Astrocyte of the spinal cord (primary cell): ENCODE data around the gene TM7SF2.
A peak's percentile ranks its signal among the peaks of the same experiment; 100 is the strongest.

Experiments
- DNase-seq: peaks from one replicate; pipeline ENCODE4 v3.0.0; 2011; ENCODE audit warnings: low read depth, low spot score
- H3K4me3 ChIP-seq: 2 replicates; pipeline ENCODE4 v1.5.1; 2011; ENCODE audit warnings: low read depth, mild to moderate bottlenecking, low read length, moderate library complexity
- CTCF ChIP-seq: IDR thresholded peaks from 2 replicates; pipeline ENCODE4 v1.5.1; 2012; ENCODE audit warnings: low read depth, mild to moderate bottlenecking, low read length, inconsistent platforms
- in situ Hi-C: cut with HindIII; loops from 2 replicates; pipeline ENCODE4 v1.10.0; 2017; ENCODE audit warnings: low sequenced_read_pairs

TM7SF2 gene

GRCh38 chr11:65108469-65109123 is 3.1 kb upstream of the TM7SF2 start:
- no peak for TF ChIP-seq CTCF
- H3K4me3 ChIP-seq = no peak overlapping the region
- in situ Hi-C loops = no loop called here
- no peak for DNase-seq

- in situ Hi-C loops = no loop called here
- DNase-seq = no peak
- no peak for TF ChIP-seq CTCF
Measured at GRCh38 chr11:65109231-65110198, 2.2 kb upstream of the TM7SF2 start.

DNA sequence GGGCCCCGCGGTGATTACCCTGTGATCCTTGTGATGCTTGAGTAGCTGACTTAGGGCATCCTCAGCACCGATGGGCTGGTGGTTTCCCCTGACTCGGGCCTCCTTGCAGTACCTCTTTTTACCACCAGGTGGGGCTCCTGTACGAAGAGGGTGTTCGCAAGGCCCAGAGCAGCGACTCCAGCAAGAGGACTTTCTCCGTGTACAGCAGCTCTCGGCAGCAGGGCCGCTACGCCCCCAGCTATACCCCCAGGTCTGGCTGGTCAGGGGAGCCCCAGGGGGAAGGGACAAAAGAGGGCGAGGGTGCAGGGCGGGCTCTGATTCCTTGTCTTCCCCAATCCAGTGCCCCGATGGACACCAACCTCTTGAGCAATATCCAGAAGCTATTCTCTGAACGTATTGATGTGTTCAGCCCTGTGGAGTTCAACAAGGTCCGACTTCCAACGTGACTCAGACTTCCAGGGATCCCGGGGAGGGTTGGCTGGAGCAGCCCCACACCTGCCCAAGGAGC is 1.3 kb upstream of the TM7SF2 start:
- H3K4me3 ChIP-seq = no peak overlapping the region
- peak; percentile 98 for TF ChIP-seq CTCF
- peak; percentile 78 for DNase-seq
- in situ Hi-C loops = no loop called here

More at GRCh38 chr11:65109231-65110198, 2.2 kb upstream of the TM7SF2 start:
- H3K4me3 ChIP-seq = no peak overlapping the region

DNA sequence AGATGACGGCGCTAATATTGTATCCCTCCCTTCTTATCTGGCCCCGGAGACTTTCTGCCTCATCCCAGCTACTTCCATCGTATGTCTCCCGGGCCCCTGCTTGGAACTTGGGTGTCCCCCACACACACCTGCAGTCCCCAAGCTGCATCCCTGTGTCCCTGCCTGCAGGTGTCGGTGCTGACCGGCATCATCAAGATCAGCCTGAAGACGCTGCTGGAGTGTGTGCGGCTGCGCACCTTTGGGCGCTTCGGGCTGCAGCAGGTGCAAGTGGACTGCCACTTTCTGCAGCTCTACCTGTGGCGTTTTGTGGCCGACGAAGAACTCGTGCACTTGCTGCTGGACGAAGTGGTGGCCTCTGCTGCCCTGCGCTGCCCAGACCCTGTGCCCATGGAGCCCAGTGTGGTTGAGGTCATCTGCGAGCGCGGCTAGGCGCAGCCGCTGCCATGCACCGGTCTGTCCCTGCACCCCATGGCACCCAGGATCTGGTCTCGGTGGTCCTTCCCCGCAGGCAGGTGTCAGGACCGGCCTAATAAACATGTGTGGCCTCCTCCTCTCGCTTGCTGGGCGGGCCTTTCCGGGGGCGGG is 421 bp upstream of the TM7SF2 start:
- TF ChIP-seq CTCF = no peak
- no peak for DNase-seq
- in situ Hi-C loops = no loop called here
- H3K4me3 ChIP-seq = no peak overlapping the region

DNA sequence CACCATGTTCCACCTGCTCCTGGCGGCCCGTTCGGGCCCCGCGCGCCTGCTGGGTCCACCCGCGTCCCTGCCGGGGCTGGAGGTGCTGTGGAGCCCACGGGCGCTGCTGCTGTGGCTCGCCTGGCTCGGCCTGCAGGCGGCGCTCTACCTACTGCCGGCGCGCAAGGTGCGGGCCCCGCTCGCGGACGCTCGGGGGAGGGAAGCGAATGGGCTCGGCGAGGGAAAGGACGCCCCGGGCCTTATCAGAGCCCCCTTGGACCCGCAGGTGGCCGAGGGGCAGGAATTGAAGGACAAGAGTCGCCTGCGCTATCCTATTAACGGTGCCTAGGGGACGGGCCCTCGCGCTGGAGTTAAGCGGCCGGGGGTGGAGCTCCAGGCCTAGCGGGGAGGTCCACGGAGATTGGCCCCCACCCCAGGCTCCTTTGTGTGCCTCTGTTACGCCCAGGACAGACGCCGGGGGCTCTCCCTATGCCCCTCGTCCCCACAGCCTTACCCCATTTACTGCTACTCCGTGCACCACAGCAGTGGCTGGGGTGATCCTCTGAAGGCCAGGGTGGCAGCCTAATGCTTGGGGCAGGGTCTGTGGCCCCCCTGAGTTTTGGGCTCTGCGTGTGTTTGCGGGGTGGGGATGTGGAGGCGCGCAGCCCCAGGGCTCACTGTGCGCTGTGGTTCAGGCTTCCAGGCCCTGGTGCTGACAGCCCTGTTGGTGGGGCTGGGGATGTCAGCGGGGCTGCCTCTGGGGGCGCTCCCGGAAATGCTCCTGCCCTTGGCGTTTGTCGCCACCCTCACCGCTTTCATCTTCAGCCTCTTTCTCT is 1.1 kb downstream of the TM7SF2 start:
- H3K4me3 ChIP-seq = peak overlapping the region; percentile 54
- in situ Hi-C loops = no loop called here

More for the DNA sequence above, 1.1 kb downstream of the TM7SF2 start:
- peak; percentile 74 for TF ChIP-seq CTCF
- DNase-seq = peak; percentile 33
